Adrenal gland (tissue), 12 donors: ENCODE measurements around the gene CXCL5. TPM values are rescaled to one million over a fixed set of nuclear protein-coding genes. Genes with fewer than 3 reads are reported as not detected.

ENCODE experiments used
- DNase-seq, 7 donors: peaks; one replicate each; pipeline ENCODE4 v3.0.0-alpha.2; 2019 to 2020
- H3K27ac ChIP-seq, 5 donors: fragments of 200-600 bp; sonication (generic) in 4 of 5; 1 replicate in 3 of 5; 2 replicates in 2 of 5; pipeline versions ENCODE4 v1.5.1 to v1.8.0; 2016 to 2020; ENCODE audit warnings: mild to moderate bottlenecking in 1 of 5
- H3K27me3 ChIP-seq: fragments of 200-600 bp; 2 replicates; pipeline ENCODE4 v1.8.0; 2021
- H3K36me3 ChIP-seq, 2 donors: fragments of 200-600 bp; replicated peaks in 1 of 2; 1 replicate in 1 of 2; 2 replicates in 1 of 2; pipeline versions ENCODE4 v1.5.1 to v1.8.0; 2018 to 2022
- H3K4me1 ChIP-seq, 2 donors: fragments of 200-600 bp; replicated peaks in 1 of 2; 1 replicate in 1 of 2; 2 replicates in 1 of 2; pipeline versions ENCODE4 v1.5.1 to v1.8.0; 2018 to 2021
- H3K4me3 ChIP-seq, 4 donors: fragments of 200-600 bp; sonication (generic) in 3 of 4; one replicate each; pipeline ENCODE4 v1.5.1; 2016 to 2018
- H3K9me3 ChIP-seq, 3 donors: fragments of 200-600 bp; sonication (generic) in 1 of 3; replicated peaks in 1 of 3; 1 replicate in 2 of 3; 2 replicates in 1 of 3; pipeline versions ENCODE4 v1.5.1 to v1.8.0; 2016 to 2021
- POLR2A ChIP-seq, 2 donors: fragments of 450-650 bp; IDR thresholded peaks; one replicate each; pipeline ENCODE4 v1.6.1; 2017; ENCODE audit warnings: antibody characterized with exemption in 2 of 2, mild to moderate bottlenecking in 2 of 2, moderate library complexity in 1 of 2
- WGBS, 4 donors: extraction: QIAGEN DNeasy Blood & Tissue Kit in 2 of 4; methylation state at CpG; one replicate each; pipeline versions ENCODE4 v1.1.5 to v1.1.7; 2013 to 2017; 5-methylcytosine and 5-hydroxymethylcytosine counted together
- intact Hi-C, 2 donors: fragments of 100-400 bp; cut with DNase I; formaldehyde crosslinking; loops; one replicate each; pipeline versions ENCODE4 v1.14.1 to v1.15.0; 2022 to 2023
- polyA plus RNA-seq, 3 donors: library from polyadenylated mRNA; stranded (reverse); fragments of 200-250 nt in 2 of 3; fragments of 350-450 nt in 1 of 3; fragmentation: Illumina TruSeq in 1 of 3; extraction: RNeasy Lipid Tissue Mini Kit (QIAGEN cat#74804) in 1 of 3; gene quantifications; one replicate each; pipeline ENCODE4 v1.2.3, GENCODE V29; 2013 to 2014
- total RNA-seq, 9 donors: library from RNA; depleted of rRNA in 4 of 9; stranded (reverse); fragments of >200 nt in 4 of 9; fragments of 120-200 nt in 1 of 9; fragmentation: NEBNext Ultra II Directional in 1 of 9; extraction: Animal tissue kit (Norgen Biotek cat#: 25700) in 1 of 9; gene quantifications; one replicate each; pipeline versions ENCODE4 v1.1.0 to v1.2.4, GENCODE V29; 2013 to 2023
- TF ChIP-seq, protein P1 (sequence below), 6 experiments: fragments of 450-650 bp in 4 of 6; fragments of 200-600 bp in 2 of 6; sonication (generic) in 1 of 6; IDR thresholded peaks; 1 replicate in 5 of 6; 2 replicates in 1 of 6; pipeline versions ENCODE4 v1.5.1 to v1.8.0; 2016 to 2021; ENCODE audit warnings: antibody characterized with exemption in 6 of 6, mild to moderate bottlenecking in 2 of 6, moderate library complexity in 1 of 6
- donor health status: healthy with polysubstance abuse.
- donor health status: Bipolar disorder and iron deficiency.
- donor health status: DM: yes; HTN: yes; CAD: no.
- donor health status: DM: no; HTN: no; CAD: no.
- donor health status: DM: no; HTN: no; CAD: no.
- donor health status: DM: yes; HTN: yes; CAD: no.

The CXCL5 gene
- total and polyA plus RNA-seq, 12 donors, result 0.03 to 0.41 (median 0.09) TPM; not detected in 9

DNA sequence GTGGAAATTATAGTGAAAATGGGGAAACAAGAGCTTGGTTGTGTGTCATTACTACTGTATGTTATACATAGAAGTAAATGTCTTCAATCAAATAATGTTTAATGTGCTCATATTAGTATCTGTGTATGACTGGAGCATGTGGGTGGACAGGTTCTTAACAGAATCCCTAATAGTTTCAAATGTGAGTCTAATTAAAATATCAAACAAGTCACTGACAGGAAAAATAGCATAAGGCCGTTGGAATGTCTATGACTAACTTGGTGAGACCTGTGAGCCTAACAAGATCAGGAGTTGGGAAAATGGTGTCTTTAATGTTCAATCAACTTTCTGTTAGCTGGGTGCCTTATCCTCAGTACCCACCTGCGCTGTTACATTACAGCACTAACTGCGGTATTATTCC is 46.2 kb upstream of the CXCL5 start:
- H3K36me3 ChIP-seq, result no peaks in the 10 kb centered on the region

DNA sequence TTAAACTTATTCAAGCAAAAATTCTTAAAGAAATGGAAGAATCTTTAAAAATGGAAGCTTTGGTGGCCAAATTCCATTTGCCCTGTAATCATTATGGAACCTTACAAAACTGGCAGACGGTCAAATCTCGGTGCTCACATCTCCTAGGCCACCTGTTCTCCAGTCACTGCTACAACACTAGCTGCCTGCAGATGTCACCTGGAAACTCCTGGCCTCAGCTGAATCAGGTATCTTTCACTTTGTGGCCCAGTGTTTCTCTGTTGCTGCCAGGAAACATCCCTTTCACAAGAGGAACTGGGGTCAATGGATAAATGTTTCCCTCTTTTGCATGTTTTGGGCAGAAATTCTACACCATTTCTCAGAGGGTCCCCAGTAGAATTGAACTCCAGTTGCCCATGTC is 44.2 kb upstream of the CXCL5 start:
- intact Hi-C loops, result no loop called here
- peaks cover 0 to 5% of the 10 kb centered on the region in 2 donors for H3K4me1 ChIP-seq
- WGBS, 4 donors, result 77 to 84% (median 80%) methylated on average over 2 of the region's 2 CpGs
- TF ChIP-seq, protein P1, sequence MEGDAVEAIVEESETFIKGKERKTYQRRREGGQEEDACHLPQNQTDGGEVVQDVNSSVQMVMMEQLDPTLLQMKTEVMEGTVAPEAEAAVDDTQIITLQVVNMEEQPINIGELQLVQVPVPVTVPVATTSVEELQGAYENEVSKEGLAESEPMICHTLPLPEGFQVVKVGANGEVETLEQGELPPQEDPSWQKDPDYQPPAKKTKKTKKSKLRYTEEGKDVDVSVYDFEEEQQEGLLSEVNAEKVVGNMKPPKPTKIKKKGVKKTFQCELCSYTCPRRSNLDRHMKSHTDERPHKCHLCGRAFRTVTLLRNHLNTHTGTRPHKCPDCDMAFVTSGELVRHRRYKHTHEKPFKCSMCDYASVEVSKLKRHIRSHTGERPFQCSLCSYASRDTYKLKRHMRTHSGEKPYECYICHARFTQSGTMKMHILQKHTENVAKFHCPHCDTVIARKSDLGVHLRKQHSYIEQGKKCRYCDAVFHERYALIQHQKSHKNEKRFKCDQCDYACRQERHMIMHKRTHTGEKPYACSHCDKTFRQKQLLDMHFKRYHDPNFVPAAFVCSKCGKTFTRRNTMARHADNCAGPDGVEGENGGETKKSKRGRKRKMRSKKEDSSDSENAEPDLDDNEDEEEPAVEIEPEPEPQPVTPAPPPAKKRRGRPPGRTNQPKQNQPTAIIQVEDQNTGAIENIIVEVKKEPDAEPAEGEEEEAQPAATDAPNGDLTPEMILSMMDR (IDR thresholded peaks at IDR 0.05), result no peak
- TF ChIP-seq POLR2A (IDR thresholded peaks at IDR 0.05), result no peak
- DNase-seq, result no peak
- H3K27ac ChIP-seq, result no peak overlapping the region
- peaks cover 0 to 5% (median 0%) of the 10 kb centered on the region in 3 donors for H3K9me3 ChIP-seq
- no peak overlapping the region for H3K4me3 ChIP-seq
- H3K36me3 ChIP-seq, result no peaks in the 10 kb centered on the region
- H3K27me3 ChIP-seq, result peaks cover 6% of the 10 kb centered on the region

More for the DNA sequence above, 46.2 kb upstream of the CXCL5 start:
- Histone ChIP-seq H3K27ac (no peak overlapping the region), H3K4me3 (no peak overlapping the region), H3K9me3 (peaks cover 0 to 5% (median 0%) of the 10 kb centered on the region in 3 donors), H3K27me3 (peaks cover 6% of the 10 kb centered on the region), H3K4me1 (no peaks in the 10 kb centered on the region)
- WGBS, 4 donors, result 78 to 80% (median 80%) methylated on average over 3 of the region's 3 CpGs
- TF ChIP-seq, protein P1 (IDR thresholded peaks at IDR 0.05), result no peak
- no peak for TF ChIP-seq POLR2A (IDR thresholded peaks at IDR 0.05)
- intact Hi-C loops, result no loop called here
- no peak for DNase-seq

- WGBS, 4 donors, result 21 to 33% (median 32%) methylated on average over 1 of the region's 1 CpG
- peaks cover 0 to 9% of the 10 kb centered on the region in 2 donors for H3K4me1 ChIP-seq
- intact Hi-C loops, result no loop called here
- no peak for TF ChIP-seq POLR2A (IDR thresholded peaks at IDR 0.05)
- TF ChIP-seq, protein P1 (IDR thresholded peaks at IDR 0.05), result no peak
- no peak overlapping the region for H3K4me3 ChIP-seq
- H3K36me3 ChIP-seq, result no peaks in the 10 kb centered on the region
- no peaks in the 10 kb centered on the region for H3K9me3 ChIP-seq
- H3K27me3 ChIP-seq, result no peaks in the 10 kb centered on the region
- DNase-seq, result no peak
- H3K27ac ChIP-seq, result no peak overlapping the region
Observed at GRCh38 chr4:74041418-74041817, 42.9 kb upstream of the CXCL5 start.

- 17 to 27% (median 21%) methylated on average over 4 of the region's 4 CpGs for WGBS, 4 donors
- no peak for DNase-seq
- intact Hi-C loops, result no loop called here
- Histone ChIP-seq H3K9me3 (no peaks in the 10 kb centered on the region), H3K4me1 (peaks cover 0 to 9% of the 10 kb centered on the region in 2 donors), H3K27me3 (no peaks in the 10 kb centered on the region), H3K4me3 (peak overlapping the region in 2 of 4 donors; percentile 52 to 67), H3K27ac (peak overlapping the region in 2 of 5 donors; percentile 15 to 59), H3K36me3 (no peaks in the 10 kb centered on the region)
- TF ChIP-seq, protein P1 (IDR thresholded peaks at IDR 0.05), result no peak
- no peak for TF ChIP-seq POLR2A (IDR thresholded peaks at IDR 0.05)
Observed at GRCh38 chr4:74039315-74039763, 40.9 kb upstream of the CXCL5 start.
